GM19372 (cell line): ENCODE data around the gene CRYGS.
"Not testable (repeated sequence)": the region's sequence is repeated elsewhere in the genome, so short reads cannot be mapped to it uniquely, and the experiment has no call there.

ENCODE experiments used
- ATAC-seq: cut with Tn5 transposase; IDR thresholded peaks from one replicate; pipeline ENCODE4 v1.9.1; 2021; ENCODE audit warnings: mild to moderate bottlenecking, low read depth, moderate library complexity; ENCODE audit not compliant: unreplicated experiment

CRYGS gene

DNA sequence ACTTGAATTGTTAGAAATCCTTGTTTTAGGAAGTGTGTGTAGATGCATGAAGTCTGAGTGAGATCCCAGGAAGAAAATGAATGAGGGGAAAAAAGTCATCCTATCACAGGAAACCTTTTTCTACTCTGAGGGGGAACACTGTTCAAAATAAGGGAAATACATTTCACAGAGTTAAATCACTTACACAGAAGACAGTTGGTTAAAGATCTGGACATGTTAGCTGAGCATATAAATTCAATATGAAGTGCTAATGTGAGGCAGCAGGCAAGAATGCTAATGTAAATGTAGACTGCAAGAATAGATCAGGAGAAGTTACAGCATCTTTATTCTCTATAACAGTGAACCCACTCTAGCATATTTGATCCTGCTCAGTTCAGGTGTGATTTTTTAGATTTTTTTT lies 20.4 kb upstream of the CRYGS start:
- ATAC-seq = no peak

DNA sequence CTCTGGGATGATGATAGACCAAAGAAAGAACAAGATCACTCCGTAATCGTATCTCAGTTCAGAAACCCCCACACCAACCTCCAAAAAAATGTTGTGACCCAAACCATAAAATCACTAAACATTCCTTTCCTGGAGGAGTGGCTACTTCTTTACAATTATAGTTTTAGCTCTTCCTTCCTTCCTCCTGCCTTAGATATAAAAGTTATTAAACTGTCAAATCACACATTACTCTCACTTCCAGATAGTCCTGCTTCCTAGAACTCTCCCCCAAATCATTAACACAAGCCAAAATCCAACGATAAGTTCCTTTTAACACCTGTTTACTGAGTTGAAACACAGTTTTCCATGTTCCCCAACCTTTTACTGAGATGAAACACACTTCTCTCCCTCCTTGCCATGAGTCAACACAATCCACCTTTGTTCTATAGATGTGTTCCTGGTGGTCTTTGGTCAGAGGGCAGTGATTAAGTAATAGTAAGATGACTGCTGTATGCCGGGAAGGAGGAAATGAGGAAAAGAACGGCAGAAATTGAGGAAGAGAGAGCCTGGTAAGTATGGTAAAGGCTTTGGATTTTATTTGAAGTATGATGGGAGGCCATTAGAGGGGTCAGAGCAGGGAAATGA lies 8.3 kb upstream of the CRYGS start:
- ATAC-seq = no peak

- ATAC-seq = no peak
These were observed 7.2 kb upstream of the CRYGS start for GRCh38 chr3:186551387-186551786.

DNA sequence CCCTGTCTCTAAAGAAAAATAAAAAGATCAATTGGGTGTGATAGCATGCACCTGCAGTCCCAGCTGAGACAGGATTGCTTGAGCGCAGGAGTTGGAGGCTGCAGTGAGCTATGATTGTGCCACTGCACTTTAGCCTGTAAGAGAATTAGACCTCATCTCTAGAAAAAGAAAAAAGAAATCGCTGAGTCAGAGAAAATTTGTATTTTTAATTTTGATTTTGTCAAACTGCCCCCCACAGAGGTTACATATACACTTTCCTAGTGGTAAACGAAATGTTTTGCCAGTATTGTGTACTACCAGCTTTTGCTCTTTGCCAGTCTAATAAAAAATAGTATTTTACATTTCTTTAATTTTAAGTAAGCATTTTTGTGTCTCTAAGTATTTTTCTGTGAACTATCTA lies 5.3 kb upstream of the CRYGS start:
- no peak for ATAC-seq

DNA sequence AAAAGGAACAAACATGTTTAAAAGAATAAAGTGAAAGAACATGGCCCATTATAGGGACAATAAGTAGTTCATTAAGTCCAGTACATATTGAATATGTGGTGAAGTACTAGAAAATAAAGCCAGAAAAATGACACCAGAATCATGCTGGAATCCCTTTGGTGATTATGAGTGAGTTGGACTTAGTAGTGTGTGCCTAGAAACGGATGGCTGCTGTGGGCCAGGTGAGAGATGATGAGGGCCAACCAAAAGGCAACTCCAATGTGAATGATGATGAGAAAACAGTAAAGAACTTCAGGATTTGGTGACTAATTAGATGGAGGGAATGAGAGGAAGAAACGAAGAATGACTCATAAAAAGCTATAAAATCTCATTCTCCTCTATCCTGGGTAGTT lies 3.3 kb downstream of the CRYGS start:
- no peak for ATAC-seq

- peak; percentile 40 for ATAC-seq
These were observed 3.9 kb downstream of the CRYGS start for GRCh38 chr3:186540221-186540834.

DNA sequence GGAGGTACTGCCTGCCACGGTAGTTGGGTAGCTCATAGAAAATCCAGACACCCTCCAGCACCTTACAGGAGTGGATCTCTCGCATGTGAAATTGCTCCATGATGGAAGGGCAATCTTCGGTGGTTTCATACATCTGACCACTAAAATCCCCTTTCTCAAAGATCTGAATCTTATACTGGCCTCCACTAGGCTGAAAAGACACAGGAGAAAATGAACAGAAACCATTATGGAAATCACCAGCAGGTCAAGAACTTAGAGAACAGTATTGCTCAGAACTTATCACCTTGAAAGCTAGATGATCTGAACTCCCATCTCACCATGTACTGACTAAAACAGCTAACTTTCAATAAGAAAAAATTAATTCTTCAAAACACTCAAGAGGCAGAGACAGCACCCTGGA lies 5.4 kb downstream of the CRYGS start:
- ATAC-seq = no peak

- no peak for ATAC-seq
These were observed 7.0 kb downstream of the CRYGS start for GRCh38 chr3:186536883-186537844.

DNA sequence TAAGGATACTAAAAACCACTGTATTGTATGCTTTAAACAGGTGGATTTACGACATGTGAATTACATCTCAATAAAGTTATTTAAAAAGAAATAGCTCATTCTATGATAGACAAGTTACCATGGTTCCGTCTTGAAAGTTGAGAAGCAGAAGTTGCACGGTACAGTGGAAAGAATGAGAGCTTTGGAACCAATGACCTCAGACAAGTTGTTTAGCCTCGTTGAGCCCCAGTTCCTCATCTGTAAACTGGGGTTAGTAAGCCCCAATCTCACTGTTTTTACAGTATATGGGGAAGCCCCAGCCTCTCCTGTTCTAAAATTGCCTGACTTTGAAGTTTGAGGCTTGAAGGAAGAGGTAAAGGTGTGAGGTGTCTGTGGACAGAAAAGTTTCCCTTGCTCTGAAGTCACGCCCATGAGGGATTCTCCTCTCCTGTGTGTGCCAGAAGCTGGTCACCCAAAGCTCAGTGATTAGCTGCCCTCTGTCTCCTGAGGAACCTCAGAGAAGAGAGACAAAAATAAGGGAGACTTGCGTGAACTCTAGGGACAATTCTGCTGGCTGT lies 10.0 kb downstream of the CRYGS start:
- peak; percentile 87 for ATAC-seq

DNA sequence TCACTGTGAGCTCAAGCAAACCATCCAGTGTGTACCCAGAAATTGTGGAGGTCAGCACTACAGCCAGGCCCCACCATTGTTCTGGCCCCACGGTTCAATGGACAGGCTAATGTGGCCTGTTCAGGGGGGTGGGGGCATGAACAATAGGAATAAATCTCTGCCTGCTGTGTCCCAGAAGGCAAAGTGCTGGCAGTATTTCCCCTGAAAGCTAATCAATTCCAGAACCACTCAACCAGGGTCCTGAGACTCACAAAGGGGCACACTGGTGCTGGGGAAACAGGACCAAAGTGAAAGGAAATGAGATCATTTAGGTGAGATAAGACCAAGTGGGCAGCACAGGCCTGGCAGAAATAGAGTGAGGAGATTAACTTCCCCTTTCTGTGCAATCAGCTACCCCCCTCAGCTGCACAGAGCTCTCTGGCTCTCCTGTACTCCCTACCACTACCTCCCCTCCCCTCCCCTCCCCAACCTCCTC lies 11.5 kb downstream of the CRYGS start:
- ATAC-seq = peak; percentile 43

- not testable (repeated sequence) for ATAC-seq
These were observed 12.5 kb downstream of the CRYGS start for GRCh38 chr3:186531694-186532093.

GRCh38 chr3:186530415-186530814 lies 13.8 kb downstream of the CRYGS start:
- no peak for ATAC-seq

DNA sequence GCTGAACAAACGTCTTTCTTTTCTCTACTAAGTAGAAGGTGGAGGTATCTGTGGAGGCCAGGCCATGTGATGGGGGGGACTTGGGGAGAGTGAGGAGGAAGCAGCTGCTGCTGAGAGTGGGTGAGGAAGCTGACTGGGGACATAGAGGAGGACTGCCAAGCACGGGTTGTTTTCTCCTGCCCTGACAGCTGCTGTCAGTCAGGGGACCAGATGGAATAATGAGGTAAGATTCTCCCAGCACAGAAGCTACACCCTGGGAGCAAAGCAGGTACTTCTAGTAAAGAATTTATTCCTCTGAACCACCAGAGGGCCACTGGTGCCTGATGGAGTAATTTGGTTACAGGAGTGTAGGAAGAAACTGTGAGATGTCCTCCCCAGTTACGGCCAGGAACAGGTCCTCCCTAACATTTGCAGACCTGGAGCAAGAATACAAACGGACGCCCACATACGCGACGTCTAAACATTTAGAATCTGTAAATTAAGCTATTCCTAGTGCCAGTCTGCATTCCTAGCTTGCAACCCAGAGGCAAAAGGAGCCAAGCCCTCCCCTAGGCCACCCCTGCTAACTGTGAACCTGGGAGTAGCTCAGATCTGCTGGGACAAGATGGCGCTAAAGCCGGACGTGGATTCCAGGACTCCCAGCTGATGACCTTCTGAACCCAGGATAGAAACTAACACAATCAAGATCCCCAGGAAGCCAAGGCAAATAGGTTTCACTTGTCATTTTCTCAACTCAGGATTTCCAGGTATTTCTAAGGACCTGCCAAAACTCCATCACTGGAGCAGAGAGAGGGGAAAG lies 14.8 kb downstream of the CRYGS start:
- ATAC-seq = no peak

- ATAC-seq = no peak
These were observed 17.9 kb downstream of the CRYGS start for GRCh38 chr3:186526256-186526606.

DNA sequence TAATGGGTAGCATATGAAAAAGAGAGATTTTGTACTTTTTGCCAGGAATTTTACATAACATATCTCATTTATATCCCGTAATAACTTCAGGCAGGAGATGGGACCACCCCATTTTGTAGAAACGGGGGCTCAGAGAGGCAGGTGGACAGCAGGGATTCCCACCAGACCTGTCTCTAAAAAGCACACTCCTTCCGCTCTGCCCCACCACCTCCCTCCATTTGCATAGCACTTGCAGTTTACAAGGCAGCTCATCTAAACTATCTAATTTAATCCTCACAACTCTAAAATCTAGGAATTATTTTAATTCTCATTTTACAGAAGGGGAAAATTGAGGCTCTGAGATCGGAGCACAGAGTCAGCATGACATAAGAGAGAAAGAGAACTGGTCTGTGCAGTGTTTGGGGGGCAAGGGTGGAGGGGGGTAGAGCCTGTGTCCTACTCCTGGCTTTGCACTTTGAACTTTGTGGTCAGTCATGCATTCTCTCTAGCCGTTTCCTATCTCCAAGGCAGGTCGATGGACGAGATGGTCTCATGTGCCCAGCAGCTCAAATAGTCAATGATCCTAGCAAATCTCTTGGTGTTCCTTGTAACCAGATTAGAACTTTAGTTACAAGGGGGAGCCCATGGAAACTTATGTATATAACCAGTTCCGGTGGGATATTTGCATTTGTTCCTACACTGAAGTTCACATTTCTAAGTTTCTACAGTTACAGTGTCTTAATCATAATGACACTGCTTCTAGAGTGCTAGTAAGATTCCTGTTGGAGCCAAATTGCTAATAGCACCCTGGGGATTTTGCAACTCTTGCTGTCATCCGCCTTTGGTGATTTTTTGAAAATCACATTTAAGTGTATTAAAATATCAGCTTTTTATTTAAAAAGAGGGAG lies 18.6 kb downstream of the CRYGS start:
- no peak for ATAC-seq

DNA sequence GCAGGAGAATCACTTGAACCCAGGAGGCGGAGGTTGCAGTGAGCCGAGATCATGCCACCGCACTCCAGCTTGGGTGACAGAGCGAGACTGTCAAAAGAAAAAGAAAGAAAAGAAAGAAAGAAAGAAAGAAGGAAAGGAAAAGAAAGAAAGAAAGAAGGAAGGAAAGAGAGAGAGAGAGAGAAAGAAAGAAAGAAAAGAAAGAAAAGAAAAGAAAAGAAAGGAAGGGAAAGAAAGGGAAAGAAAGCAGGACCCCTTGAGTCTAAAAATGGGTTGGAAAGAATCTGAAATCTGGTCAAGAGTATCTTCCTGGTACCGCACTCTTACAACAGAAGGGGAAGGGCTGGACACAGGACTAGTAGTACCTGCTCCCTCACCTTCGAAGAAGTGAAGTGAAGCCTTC lies 19.6 kb downstream of the CRYGS start:
- ATAC-seq = no peak

DNA sequence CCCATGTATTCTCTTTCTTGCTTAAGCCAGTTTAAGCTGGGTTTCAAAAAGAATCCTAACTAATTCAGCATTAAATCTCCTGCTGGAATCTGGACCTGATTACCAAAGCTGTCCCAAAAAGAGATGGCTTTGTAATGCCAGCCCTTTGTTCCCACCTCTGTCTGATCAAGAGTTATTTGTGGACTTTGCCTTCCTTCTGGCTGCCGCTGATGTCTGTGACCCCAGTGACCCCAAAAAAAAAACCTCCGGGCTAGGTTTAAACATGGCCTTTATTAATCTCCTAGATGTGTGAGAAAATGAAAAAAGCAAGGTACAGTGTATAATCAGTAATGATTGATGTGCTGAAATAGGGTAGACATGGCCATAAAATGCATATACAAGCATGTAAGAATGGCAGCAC lies 20.7 kb downstream of the CRYGS start:
- no peak for ATAC-seq

- ATAC-seq = no peak
These were observed 21.2 kb downstream of the CRYGS start for GRCh38 chr3:186523022-186523421.
